GM12801 (cell line): ENCODE measurements around the gene HOXA6.

Source experiments
- TF ChIP-seq, protein P1 (sequence below): IDR thresholded peaks from one replicate; pipeline ENCODE4 v1.5.1; 2011; ENCODE audit warnings: control low read depth; ENCODE audit not compliant: insufficient read length; ENCODE audit errors: extremely low read depth

Gene HOXA6

DNA sequence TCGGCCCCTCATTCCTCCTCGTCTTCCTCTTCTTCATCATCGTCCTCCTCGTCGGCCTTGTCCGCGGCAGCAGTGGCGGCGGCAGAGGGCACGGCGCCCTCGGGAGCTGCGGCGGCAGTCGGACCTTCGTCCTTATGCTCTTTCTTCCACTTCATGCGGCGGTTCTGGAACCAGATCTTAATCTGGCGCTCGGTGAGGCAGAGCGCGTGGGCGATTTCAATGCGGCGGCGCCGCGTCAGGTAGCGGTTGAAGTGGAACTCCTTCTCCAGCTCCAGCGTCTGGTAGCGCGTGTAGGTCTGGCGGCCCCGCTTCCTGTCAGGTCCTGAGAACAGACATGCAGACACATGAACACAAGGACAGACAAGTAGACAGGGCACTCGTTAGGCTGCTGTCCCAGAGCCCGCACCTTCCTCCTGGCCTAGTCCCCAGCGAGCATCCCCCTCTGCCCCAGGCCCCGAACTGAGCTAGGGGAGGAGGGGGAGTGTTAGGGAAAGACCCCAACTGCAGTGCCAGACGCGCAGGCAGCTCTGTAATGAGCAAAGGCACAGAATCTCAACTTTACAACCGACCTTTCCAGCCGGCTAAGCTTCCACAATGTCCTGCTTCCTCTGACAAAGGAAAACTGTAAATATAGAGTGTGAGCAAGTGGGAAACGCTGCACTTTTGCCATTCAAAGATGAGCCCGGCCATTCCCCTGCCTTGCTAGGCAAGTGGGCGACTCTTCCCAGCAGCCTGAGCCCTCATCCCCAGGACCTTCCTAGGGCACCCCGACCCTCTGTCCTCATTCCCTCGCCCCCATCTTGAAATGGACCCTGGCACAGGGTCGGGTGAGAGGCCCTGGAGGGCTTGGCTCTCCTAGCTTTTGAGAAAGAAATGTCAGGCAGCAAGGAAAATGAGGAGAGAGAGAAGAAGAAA is 7.6 kb upstream of the HOXA6 start:
- TF ChIP-seq, protein P1, sequence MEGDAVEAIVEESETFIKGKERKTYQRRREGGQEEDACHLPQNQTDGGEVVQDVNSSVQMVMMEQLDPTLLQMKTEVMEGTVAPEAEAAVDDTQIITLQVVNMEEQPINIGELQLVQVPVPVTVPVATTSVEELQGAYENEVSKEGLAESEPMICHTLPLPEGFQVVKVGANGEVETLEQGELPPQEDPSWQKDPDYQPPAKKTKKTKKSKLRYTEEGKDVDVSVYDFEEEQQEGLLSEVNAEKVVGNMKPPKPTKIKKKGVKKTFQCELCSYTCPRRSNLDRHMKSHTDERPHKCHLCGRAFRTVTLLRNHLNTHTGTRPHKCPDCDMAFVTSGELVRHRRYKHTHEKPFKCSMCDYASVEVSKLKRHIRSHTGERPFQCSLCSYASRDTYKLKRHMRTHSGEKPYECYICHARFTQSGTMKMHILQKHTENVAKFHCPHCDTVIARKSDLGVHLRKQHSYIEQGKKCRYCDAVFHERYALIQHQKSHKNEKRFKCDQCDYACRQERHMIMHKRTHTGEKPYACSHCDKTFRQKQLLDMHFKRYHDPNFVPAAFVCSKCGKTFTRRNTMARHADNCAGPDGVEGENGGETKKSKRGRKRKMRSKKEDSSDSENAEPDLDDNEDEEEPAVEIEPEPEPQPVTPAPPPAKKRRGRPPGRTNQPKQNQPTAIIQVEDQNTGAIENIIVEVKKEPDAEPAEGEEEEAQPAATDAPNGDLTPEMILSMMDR, result no peak

DNA sequence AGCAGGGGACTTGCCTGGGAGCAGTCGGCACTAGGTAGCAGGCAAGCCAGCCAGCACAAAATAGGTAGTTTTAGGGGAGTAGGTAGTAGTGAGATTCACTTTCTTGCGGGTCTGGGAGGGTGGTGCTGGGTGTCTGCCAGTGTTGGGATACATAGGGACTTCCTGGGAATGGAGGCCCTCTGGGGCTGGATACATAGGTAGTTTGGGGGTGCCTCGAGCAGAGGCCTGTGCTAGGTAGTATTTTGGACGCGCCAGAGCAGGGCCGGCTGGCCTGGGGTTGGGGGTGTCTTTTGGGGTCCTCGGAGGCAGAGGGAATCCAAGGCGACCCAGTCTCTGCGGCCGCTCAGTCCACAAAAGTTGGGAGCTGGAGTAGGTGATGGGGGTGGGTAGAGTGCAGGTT is 6.8 kb upstream of the HOXA6 start:
- TF ChIP-seq, protein P1, result no peak

DNA sequence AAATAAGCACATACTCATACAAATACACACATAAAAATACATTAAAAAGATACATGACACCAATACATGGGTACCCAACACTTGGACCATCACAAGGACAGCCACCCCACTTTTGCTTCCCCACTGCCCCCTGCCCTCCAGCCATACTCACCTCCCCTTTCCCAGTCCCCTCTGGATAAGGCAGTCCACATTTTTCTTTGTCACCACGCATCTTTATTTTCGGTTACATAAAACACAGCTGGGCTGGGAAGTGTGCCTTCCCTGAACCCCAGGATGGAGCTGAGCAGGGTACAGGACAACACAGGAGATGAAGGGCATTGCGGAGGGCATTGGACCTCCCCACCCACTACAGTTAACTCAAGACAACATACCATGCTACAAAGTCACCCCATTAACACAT is 6.0 kb upstream of the HOXA6 start:
- TF ChIP-seq, protein P1, result no peak

DNA sequence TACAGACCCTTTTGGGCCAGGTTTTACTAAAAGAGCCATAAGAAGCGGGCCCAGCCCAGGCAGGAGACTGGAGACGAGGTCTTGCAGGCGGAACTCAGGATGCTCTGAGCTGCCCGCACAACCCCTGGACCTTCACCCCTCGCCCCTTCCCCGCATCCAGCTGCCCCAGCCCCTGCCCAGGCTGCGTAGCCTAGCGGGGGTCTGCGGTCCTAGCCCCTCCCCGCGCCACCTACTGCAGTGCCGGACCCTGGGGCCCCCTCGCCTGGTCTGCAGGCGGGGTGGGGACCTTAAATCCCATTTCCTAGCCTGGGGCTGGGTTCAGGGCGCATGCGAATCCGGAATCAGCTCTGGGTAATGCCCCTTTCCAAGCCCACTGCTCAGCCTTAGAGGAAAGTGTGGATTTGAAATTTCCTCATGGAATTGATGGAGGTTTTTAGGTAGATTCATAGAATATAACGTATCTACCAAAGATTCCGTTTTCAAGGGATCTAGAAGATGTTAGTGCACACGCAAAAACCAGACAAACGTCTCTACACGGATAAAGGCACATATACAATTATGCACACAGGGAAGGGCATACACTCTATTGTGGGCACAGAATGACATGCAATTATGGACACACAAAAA is 5.4 kb upstream of the HOXA6 start:
- TF ChIP-seq, protein P1, result no peak

DNA sequence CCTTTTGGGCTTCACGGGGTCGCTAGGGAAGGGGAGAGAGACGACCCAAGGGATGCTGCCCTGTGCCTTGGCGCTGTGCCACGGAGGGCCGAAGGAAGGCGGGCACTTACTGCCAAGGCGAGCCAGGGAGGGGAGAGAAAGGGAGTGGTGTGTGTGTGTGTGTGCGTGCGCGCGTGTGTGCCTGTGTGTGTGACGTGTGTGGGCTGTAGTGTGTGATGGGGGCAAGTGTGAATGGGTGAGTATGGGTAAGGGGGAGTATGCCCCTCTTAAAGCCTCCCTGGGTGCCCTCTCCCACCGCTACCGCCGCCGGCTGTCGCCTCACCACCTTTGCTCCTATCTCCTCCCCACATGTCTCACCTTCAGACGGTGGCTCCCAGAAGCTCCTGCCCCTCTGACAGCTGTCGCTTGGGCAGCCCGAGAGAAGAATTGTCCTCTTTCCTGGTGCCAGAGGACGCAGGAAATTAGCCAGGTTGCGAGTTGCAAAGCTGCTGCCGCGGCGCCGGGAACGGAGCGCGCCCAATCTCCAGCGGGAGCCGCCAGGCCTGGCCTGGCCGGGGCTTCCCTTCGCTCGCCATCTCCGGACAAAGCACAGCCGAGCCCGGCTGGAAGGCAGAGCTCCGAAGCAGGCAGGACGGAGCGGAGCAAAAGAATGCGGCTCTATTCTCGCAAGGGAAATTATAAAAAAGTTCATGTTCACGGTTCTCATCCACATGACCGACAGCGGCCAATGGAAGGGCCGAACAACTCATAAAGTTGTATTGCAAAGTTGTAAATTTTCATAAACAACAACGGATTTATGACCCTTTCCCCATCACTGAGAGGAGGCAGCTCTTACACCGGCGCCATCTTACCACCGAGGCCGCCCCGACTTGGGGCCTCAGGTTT is 4.6 kb upstream of the HOXA6 start, which contains the start of gene HOXA3:
Gene HOXA3, minus strand, starts transcription at position 653 of the 885 bp plus-strand sequence. CDS start 41,943 bp downstream, outside the sequence.
- TF ChIP-seq, protein P1, result no peak

DNA sequence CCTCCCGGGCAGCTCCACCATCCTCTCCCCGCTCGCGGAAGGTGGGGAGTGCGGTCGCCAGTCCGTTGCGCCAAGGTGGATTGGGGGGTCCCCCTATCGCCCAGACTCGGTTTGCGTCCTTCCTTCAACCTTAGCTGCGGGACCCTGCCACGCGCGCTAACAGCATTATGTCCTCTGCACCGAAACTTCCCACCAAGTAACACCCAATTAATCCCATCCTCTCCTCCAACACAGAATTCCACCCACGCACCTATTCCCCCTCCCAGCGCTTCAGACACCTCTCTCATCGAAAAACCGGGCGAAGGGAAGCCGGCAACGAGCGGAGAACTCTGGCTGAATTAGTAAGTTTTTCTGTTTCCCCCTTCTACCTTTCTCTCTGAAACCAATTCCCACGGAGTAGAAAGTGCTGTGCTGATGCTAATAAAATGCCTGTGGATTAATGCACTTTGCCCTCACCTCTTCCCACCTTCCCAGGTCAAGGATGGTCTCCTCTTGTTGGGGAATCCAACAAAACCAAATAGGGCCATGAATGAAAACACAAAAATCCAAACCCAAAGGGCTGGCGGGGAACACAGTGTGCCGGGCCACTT is 3.9 kb upstream of the HOXA6 start:
- TF ChIP-seq, protein P1, result no peak
